ENCODE results near the gene COG4.
"Not testable (repeated sequence)": the region's sequence is repeated elsewhere in the genome, so short reads cannot be mapped to it uniquely, and the experiment has no call there.

COG4 gene

DNA sequence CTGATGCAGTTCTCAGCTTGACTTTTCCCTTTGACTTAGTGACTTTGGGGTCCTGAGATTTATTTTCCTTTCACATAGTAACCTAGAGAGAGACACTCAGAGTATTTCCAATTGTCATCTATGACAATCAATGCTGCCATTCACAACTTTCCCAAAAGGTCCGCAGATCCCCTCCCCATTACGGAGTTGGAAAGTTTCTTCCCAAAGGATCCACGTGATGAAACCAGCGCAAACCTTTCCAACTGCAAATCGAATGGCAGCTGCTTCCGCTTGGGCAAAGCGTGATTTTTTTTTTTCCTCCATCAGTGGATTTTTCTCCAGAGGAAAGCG is 69.5 kb downstream of the COG4 start:
- DNase-seq, result no peak

- no peak for DNase-seq
These were observed 70.0 kb downstream of the COG4 start for GRCh38 chr16:70453117-70453891.

DNA sequence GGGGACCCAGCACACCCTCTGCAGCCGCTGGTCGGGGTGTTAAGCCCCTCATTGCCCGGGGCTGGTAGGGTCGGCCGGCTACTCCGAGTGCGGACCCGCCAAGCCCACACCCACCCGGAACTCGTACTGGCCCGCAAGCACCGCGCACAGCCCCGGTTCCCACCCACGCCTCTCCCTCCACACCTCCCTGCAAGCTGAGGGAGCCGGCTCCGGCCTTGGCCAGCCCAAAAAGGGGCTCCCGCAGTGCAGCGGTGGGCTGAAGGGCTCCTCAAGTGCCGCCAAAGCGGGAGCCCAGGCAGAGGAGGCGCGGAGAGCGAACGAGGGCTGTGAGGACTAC is 72.4 kb downstream of the COG4 start:
- DNase-seq, result not testable (repeated sequence)

GRCh38 chr16:70450142-70451003 is 73.0 kb downstream of the COG4 start:
- DNase-seq, result not testable (repeated sequence)

DNA sequence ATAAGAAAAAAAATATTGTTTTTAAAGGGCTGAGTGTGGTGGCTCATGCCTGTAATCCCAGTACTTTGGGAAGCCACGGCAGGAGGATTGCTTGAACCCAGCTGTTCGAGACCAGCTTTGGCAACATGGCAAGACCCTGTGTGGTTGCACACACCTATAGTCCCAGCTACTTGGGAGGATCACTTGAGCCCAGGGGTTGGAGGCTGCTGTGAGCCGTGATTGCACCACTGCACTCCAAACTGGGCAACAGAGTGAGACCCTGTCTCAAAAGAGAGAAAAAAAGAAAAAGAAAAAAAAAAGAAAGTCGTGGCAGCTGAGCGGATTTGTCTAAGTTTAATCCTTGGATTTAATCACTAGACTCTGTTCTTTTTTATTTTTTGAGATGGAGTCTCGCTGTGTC is 75.3 kb downstream of the COG4 start:
- DNase-seq, result no peak

DNA sequence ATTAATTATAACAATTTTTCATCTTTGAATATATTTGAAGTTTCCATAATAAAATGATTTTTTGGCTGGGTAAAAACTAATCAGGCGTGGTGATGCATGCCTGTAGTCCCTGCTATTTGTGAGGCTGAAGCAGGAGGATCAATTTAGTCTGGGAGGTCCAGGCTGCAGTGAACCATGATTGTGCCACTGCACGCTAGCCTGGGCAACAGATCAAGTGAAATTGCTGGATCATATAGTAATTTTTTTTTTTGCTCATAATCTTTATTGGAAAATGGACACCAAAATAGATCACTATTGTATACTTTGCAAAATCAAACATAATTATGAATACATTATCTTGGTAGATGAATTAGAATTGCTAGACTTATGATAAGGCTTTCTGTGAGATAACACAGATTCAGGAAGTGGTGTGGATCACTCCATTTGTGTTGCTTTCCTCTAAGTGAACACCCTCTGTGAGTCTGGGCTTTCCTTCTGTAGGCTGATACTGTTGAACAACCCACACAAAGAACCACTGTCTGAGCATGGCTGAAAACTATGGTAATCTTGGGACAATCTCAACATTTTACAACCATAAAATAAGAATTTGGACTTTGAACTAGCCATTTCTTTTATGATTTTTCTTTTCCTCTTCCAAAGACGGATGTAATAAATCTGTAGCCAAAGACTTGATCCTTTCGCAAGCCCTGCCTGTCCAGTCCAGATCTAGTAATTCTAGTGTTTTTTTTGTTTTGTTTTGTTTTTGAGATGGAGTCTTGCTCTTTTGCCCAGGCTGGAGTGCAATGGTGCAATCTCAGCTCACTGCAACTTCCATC is 78.9 kb downstream of the COG4 start:
- no peak for DNase-seq

DNA sequence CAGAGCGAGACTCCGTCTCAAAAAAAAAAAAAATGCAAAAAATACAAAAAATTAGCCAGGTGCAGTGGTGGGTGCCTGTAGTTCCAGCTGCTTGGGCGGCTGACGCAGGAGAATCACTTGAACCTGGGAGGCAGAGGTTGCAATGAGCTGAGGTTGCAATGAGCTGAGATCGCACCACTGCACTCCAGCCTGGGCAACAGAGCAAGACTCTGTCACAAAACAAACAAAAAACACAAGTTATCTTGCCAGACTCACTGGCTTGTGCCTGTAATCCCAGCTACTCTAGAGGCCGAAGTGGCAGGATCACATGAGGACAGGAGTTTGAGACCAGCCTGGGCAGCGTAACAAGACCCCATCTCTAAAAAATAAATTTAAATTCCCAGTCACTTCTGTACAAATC is 81.0 kb downstream of the COG4 start:
- DNase-seq, result no peak

- DNase-seq, result no peak
These were observed 81.9 kb downstream of the COG4 start for GRCh38 chr16:70441406-70441990.

DNA sequence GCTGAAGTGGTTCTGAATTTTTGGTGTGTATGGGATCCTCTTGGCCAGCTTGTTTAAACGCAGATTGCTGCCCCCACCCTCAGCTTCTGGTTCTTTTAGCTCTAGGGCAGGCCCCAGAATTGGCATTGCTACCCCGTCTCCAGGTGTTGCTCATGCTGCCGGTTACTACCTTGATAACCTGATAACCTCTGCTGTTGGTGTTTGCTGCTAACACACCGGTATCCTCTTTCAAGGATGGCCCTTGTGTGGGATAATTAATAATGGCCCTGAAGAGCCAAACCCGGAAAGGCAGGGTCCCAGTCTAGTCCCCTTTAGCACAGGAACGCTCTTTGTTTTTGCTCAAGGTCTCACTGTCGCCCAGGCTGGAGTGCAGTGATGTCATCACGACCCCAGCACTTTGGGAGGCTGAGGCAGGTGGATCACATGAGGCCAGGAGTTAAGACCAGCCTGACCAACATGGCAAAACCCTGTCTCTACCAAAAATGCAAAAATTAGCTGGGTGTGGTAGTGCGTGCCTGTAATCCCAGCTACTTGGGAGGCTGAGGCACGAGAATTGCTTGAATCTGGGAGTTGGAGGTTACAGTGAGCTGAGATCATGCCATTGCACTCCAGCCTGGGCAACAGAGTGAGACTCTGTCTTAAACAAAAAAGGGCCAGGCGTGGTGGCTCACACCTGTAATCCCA is 83.2 kb downstream of the COG4 start:
- no peak for DNase-seq

- peak; percentile 95 for DNase-seq
These were observed 84.1 kb downstream of the COG4 start, which contains the start of gene ST3GAL2 for GRCh38 chr16:70438969-70439862. ST3GAL2 (minus strand) TSS chr16:70439100; CDS start chr16:70398530, 40,570 bp downstream.

- DNase-seq, result no peak
These were observed 84.8 kb downstream of the COG4 start for GRCh38 chr16:70438585-70438968.

DNA sequence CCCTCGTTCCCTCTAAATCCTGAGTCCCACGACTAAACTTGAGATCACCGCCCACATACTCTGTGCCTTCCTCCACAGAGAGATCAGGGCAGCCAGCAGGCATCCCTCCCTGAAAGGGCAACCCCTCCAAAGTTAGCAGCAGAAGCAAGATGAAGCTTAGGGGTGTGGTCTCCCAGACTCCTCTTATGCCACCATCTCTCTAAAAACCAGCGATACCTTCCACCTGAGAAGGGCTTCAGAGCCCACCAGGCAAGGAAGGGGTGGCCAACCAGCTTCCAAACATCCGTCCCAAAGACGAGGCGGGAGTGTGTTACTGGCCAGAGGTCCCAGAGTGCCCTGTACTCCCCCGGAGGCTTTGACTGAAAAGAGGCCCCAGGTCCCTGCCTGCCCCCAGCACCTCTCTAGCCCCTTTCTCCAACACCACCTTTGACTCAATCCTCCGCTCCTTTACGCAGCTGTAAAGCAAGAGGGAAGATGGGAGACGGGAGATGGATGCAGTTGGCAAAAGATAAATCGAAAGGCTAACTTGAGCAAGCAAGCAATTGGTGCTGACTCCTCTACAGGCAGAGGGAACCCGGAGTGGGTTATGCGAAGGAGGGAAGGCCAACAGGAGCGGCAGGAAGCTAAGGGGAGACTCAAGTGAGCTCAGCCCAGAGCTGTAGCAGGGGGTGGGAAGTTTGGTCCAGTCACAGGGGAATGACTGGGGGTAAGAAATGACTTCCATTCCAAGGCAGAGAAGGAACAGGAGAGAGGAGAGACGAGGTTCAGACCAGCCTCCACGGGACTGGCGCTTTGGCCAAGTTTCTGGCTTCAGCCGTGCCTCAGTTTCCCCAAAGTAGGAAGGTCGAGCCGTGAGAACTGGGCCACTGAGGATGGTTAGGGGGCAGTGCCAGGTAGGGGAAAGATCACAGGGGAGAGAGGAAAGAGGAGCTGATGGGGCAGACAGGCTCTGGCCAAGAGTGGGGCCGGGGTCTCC is 85.5 kb downstream of the COG4 start:
- DNase-seq, result no peak

GRCh38 chr16:70437017-70437581 is 86.3 kb downstream of the COG4 start:
- no peak for DNase-seq

DNA sequence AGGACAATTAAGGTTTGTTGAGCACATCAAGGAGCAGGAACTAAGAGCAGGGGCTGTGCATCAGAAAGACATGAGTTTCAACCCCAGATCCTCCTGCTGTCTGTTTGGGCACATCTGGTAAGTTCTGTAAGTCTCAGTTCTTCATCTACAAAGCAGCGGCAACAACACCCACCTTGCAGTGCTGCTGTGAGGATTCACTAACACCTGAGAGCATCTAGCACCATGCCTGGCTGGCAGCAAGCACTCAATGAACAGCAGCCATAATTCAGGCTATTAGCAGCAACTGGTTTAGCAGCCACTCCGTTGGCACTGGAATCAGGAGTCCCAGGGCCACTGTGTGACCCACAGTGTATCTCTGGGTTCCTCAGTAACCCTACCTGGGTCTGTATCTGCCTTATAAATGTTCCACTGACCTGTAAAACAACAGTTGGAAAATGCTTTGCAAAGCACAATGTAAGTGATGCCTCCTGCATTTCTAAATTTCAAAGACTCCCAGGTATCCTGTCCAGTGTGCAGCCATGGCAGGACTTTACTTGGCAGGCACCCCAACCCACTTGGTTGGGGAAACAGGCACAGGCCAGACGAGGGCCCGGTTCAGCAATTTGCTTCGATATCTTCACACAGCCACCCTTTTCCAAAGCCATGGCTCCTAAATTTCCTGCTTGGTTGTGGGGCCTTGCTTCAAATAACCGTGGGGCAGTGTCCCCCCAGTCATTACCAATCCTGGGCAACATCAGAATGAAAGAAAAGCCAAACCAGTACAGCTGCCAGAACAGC is 88.7 kb downstream of the COG4 start:
- DNase-seq, result no peak

GRCh38 chr16:70433458-70434103 is 89.8 kb downstream of the COG4 start:
- DNase-seq, result no peak

DNA sequence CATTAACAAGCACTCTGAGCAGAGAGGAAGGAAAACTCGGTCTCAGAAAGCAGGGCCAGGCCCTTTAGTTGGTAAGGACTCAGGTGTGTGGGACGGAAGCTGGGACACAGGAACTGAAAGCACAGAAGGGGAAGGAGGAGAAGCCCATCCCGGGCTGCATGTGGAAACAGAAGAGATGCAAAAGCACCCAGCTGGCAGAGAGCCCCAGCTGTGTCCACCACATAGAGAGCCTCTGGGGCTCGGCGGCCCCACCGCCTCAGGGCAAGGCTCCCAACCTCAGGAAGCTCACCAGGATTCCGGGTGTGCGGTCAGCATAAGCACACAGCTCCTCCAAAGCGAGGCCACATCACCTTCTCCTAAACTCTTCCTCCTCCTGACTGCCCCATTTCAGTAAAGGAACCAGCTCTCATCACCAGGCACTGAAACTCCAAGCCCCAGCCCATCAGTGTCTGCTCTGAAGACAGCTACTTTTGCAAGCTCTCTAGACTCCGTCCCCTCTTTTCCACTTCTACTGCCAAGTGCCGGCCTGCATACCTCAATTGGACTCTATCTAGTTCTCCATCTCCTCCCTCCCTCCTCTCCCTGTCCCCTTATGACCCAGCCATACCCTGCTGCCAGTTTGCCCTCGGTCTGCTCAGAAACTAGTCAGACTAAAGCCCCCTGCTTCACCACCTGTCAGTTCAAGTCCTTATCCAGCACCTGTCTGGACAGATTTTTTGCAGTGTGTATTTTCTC is 90.5 kb downstream of the COG4 start:
- peak; percentile 94 for DNase-seq

DNA sequence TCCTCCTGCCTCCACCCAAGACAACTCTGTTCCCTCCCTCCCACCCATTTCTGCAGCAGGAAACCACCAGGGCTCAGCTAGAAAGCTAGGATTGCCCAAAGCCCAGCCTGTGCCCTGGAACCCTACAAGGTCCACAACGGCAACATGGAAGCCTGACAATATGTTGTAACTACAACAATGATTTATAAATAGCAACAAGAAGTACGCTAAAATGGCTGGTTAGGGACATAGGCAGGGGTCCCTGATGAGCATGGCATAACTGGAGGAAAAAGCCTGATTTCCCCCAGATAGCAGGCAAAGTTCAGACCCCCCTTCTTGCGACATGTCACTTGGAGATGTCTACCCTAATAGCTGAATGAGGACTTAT is 91.0 kb downstream of the COG4 start:
- DNase-seq, result no peak

Measured in RPMI8226 (cell line).